Brain pericyte (primary cell): Measurements from ENCODE around the gene LOC128125822.
"Not testable (repeated sequence)": the region's sequence is repeated elsewhere in the genome, so short reads cannot be mapped to it uniquely, and the experiment has no call there.

Experiments used
- DNase-seq: peaks from one replicate; pipeline ENCODE4 v3.0.0-alpha.2; 2012; ENCODE audit warnings: low read depth, low spot score

Gene LOC128125822

DNA sequence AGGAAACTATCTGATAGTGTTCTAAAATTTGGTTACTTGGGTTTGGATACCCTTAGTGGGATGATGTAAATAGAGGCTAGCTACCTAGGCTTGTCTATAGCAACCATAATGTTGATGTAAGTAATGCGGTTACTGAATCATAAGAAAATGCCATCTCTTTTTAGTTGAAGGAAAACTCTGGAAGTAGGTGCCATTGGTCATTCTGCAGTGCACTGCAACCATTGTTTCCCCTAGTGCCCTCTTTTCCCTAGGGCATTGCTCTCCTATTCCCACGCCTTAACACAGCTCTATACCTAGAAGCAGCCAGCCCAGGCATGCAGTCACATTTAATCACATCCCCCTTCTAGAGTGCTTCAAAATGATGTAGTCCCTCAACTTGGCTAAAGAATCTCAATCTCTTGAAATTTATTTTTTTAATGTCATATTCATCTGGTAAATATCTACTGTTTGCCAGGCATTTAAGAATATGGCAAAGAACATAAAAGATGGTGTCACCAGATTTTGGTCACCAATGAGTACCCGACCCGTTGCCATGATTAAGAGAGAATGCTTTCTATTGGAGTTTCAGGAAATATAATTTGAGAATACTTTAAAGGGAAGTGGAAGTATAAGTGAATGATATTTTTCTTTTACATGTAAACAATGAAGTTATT, 10.4 kb downstream of the LOC128125822 start:
- no peak for DNase-seq

DNA sequence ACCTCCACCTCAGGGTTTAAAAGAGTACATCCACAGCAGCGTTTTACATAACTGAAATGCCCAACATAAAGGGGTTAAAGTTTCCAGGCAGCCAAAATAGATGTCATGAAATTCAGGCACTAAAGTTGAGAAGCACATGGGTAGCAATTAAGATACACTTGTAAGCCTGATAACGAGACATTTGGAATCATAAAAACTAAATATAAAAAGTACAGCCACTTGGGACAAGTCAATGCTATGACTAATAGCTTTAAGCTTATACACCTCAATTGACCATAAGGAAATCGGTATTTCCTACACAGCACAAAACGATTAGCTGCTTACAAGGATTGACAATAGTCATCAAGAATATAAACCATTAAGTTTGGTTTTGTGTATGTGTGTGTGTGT, 11.8 kb downstream of the LOC128125822 start:
- DNase-seq, result no peak

DNA sequence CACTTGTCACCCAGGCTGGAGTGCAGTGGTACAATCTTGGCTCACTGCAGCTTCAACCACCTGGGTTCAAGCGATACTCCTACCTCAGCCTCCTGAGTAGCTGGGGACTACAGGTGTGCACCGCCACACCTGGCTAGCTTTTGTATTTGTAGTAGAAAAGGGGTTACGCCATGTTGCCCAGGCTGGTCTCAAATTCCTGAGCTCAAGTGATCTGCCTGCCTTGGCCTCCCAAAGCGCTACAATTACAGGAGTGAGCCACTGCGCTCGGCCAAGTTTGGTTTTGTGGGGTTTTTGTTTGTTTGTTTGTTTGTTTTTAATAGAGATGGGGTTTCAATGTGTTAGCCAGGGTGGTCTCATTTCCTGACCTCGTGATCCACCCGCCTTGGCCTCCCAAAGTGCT, 12.3 kb downstream of the LOC128125822 start:
- no peak for DNase-seq

DNA sequence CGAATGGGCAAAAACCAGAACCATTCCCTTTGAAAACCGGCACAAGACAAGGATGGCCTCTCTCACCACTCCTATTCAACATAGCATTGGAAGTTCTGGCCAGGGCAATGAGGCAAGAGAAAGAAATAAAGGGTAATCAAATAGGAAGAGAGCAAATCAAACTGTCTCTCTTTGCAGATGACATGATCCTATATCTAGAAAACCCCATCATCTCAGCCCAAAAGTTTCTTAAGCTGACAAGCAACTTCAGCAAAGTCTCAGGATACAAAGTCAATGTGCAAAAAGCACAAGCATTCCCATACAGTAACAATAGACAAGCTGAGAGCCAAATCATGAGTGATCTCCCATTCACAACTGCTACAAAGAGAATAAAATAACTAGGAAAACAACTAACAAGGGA, 13.4 kb downstream of the LOC128125822 start:
- not testable (repeated sequence) for DNase-seq

DNA sequence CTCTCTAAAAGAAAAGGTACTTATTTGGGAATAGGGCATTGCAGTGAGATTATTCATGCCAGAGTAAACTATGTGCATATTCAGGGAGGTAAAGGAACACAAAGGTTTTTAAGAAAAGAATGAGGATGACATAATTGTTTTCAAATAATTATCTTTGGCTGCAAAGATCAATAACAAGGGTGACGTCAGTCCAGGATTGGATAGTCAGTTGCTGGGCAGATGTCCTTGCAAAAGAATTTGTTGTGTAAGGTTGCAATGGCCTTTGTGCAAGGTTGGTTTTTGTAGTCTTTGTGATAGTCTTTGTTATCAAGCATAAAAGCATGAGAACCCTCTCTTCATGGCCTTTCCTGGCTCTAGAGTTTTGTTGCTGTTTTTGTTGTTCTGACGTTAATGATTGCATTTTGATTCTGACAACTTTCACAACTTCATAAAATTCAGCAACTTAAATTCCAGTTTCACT, 17.7 kb downstream of the LOC128125822 start:
- DNase-seq, result no peak

DNA sequence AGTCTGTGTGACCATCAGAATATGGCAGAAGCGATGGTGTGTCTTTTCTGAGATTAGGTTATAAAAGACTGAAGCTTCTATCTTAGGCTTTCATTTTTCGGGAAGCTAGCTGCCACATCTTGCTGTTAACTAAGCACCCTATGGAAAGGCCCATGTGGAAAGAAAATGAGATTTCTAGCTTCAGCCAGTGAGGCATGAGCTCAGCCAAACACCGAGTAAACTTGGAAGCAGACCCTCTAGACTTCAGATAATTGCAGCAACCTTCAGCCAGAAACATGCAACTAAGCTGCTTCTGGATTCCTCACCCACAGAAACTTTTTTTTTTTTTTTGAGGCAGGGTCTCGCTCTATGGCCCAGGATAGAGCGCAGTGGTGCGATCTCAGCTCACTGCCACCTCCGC, 20.6 kb downstream of the LOC128125822 start:
- no peak for DNase-seq

DNA sequence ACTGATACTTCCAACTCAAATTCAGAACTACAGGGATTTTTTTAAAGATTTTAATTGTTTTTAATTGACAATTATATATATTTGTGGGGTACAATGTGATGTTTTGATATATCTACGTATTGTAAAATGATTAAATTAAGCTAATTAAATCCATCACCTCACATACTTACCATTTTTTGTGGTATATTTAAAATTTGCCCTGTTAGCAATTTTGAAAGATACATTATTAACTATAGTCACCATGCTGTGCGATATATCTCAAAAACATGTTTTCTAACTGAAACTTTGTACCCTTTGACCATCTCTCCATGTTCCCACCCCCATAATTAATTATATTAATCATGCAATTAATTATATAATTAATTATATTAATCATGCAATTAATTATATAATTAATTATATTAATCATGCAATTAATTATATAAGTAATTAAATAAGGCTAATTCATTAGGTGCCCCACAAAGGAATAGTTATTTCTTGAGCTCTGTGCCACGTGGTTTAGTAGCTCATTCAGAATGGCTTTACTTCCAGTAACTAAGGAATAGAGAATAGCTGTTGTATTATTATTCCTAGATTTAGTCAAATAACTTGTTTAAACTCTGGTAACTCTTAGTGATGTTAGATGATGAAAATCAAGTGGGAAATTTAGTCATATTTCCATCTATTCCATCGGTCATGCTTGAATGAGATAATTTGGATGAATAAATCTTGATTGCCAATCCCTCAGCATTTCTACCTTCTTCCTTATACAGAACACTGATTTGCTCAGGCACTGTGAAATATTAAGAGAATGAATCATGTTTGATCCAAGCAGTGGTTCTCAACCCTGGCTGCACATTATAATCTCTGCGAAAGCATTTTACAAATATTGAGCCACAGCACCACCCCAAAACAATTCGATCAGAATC, 25.1 kb downstream of the LOC128125822 start:
- no peak for DNase-seq

DNA sequence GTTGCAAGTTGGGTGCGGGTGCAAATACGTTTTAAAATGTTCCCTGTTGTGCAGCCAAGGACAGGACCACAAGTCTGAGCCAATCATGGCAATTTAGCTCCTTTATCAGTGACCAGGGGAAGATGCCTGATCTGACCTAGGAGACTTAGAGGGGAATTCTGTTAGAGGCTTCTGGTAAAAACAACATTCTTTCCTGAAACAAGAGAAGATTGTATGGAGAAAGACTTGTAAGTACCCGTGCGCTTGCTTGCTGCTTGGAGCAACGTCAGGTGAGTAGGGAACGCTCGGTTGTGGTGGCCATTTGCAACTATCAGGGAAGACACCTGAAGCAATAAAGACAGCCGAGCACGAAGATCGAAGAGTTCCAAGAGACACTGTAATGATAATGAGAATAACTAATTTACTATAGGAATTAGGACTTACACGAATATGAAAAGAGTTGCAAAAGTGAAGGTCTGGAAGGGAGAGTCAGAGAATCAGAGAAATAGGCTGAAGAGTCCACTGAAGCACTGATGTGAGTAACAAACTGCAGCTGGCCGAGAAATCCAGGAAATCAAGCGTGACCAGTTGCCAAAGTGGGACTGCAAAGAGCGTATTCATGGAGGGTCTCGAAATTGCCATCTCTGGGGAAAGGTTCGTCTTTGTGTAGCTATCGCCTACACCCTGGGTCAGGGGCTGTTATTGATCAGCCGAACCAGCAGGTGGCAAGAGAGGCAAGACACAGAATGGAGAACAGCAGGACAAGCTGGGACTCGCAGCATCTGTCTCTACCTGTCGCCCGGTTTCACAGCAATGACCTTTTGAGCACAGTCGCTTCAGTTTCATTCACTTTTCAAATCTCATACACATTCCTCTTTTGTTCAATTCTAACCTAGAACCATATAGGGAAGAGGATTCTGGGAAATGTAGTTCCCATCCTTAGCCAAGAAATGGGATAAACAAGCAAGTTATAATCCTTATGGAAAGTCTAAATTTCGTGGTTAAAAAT, 26.1 kb downstream of the LOC128125822 start:
- DNase-seq, result no peak

DNA sequence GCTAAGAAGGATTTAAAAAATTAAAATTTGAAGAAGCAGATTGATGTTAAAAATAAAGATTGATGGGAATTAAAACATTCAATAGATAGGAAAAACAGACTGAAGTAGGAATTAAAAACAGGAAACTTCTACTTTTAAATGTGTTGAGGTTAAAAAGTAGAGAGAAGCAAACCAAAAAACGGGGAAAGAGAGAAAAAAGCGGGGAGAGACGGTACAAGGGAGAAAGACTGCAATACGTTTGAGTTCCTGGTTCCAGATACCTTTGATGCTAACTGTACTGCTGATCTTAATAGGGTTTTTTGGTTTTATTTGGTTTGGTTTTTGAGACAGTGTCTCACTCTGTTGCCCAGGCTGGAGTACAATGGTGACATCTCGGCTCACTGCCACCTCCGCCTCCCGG, 27.0 kb downstream of the LOC128125822 start:
- DNase-seq, result no peak

DNA sequence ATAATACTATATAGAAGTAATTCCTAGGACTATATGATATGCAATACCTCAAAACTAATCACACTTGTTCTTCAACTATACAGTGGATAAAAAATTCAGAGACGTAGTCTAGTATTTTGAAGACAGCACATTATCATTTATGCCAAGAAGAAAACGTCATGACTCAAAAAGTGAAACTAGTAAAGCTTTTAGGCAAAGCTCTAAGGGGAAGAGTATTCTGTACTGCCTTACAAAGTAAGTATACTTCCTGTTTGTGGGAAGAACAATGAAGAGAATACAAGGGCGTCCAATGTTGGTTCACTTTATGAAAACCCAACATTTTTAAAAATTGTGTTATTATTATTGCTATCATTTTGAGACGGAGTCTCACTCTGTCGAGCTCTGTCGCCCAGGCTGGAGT, 27.9 kb downstream of the LOC128125822 start:
- no peak for DNase-seq

DNA sequence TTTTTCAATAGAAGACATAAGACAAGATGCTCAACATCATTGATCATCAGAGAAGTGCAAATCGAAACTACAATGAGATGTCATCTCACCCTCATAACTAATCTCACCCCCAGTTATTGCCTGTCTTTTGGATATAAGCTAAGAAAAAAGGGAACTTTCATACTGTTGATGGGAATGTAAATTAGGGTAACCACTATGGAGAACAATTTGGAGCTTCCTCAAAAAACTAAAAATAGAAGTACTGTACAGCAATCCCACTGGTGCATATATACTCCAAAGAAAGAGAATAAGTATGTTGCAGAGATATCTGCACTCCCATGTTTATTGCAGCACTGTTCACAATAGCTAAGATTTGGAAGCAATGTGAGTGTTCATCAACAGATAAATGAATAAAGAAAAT, 37.0 kb downstream of the LOC128125822 start:
- no peak for DNase-seq

DNA sequence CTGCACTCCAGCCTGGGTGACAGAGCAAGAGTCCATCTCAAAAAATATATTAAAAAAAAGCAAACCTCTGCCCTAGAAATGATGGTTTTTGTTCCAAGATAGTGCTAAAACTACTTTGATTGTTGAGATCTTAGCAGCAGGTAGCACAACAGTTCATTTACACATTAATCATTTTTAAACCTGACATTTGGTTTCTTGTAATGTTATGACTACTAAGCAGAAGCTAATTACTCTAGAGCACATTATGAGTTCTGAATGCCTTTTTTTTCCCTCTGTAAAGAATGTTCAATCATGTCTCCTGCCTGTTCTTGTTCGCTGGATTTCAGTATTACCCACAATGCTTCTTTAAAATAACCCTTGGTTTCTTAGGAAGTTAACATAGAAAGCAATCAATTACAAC, 38.7 kb downstream of the LOC128125822 start:
- DNase-seq, result no peak

DNA sequence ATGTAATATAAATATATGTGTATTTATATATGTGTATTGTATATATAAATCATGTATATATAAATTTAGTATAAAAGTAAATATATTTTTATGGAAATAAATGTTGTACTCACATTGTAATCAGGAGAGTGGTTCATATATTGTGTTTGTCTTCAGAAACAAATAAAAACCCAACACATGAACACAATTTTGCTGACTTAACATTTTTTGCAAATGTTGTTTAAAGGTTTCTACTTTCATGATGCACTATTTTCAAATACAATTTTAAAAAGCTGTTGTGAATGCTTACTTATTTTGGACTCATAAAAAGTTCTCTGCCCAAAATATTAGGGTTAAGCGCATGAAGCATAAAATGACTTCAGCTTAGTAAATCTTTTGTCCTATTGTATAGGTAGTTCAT, 39.3 kb downstream of the LOC128125822 start:
- no peak for DNase-seq

DNA sequence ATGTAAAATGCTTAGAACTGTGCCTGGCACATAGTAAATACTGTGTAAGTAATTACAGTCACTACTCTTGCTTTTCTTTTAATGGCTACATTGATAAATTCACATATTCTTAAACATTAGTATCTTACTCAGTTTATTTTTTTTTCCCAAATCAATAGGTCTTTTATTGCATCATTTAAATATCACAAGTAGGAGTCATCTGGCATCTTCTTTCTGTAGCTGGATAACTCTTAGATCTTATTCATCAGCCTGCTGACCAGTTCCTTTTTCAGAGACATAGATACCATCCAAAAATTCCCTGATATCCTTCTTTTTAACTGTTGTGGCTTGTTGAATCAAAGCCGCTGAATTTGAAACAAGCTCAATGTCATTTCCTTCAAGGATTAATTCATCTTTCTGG, 43.3 kb downstream of the LOC128125822 start:
- no peak for DNase-seq
